HG02588 (cell line): ENCODE measurements around the gene RPL26.
"Not testable (repeated sequence)": the region's sequence is repeated elsewhere in the genome, so short reads cannot be mapped to it uniquely, and the experiment has no call there.

Experiments used
- ATAC-seq: cut with Tn5 transposase; IDR thresholded peaks from one replicate; pipeline ENCODE4 v1.9.1; 2021; ENCODE audit warnings: mild to moderate bottlenecking, moderate library complexity; ENCODE audit not compliant: unreplicated experiment

The RPL26 gene

DNA sequence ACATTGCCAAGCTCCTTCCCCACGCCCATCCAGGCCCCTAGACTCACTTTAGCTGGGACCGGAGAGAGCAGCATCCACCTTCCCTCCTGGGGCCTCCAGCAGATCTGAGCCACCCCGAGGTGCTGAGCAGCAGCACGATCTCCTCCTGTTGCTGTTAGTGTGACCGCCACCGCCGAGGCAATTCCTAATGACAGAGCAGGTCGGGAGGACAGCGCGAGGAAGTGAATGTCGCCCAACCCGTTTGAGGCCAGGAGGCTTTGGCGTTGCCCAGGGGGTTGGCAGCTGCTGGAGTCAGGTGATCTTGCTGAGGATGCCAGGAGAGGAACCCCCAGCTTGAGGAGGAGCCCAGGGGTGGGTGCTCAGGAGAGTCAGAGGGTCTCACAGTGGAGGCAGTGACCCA is 14.6 kb upstream of the RPL26 start, which contains the start of gene RNF222:
Gene RNF222, minus strand, starts transcription at position 192 of the 400 bp plus-strand sequence. CDS start 4,366 bp downstream, outside the sequence.
- no peak for ATAC-seq

- ATAC-seq: not testable (repeated sequence)
Measured at GRCh38 chr17:8394497-8394896, 11.5 kb upstream of the RPL26 start.

DNA sequence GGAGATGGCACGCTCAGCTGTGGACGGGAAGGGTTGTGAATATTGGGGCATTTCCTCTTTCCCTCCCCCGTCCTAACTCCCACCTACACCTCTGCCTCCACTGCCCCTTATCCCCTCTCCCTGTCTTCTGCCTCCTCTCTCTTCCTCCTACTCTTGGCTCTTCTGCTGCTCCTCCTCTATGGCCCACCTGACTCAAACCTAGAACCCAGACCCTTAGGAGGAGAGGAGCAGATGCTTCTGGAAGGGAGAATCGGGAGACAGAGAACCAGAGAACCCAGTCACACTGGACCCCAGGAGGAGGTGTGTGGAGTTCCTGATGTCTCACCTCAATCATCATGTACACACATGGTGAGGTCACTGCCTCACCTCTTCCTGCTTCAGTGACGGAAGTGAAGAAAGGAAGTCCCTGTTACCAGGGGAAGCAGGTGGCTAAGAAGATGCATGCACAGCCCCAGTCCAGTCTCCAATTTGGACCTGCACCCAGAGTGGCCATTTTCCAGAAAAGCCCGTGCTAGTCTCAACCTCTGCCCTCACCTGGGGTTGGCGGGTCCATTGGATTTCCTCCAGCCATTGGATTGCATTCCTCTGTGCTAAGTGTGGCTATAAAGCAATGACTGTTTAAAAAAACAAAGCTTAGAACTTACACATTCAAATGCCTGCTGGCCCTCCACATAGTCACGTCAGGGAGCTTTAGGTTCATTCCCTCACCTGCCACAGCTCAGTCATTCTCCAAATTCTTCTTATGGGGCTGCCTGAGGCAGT is 10.7 kb upstream of the RPL26 start:
- ATAC-seq: no peak

DNA sequence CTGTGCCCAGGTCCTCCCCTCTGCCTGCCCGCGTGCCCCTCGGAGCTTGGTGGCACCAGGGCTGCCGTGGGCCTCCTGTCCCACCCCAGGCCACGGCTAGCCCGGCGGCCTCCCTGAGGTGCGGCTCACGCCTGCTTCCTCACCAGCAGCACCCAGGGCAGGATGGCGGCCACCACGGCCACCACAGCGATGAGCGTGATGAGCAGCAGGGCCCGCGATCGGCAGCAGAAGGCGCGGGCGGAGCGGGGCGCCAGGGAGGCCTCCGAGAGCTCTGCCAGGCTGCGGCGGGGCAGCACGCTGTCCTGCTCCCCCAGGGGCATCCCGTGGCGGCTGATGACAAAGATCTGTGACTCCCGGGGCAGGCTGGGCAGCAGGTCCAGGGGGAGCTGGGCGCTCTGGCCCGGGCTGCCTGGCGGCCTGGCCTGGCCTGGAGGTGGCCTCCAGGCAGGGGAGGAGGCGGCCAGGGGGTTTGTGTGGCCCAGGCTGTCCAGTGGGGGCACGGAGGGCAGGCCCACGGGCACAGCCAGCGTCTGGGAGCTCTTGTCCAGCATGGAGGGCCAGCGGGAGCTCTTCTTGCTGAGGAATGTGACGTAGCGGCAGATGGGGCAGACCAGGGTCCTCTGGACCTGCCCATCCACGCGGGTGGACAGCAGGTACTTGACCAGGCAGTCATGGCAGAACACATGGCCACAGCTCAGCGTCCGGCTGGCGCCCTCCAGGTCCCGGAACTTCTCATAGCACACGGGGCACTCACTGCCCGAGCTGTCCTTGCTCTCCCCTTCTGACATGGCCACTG is 9.9 kb upstream of the RPL26 start:
- no peak for ATAC-seq

DNA sequence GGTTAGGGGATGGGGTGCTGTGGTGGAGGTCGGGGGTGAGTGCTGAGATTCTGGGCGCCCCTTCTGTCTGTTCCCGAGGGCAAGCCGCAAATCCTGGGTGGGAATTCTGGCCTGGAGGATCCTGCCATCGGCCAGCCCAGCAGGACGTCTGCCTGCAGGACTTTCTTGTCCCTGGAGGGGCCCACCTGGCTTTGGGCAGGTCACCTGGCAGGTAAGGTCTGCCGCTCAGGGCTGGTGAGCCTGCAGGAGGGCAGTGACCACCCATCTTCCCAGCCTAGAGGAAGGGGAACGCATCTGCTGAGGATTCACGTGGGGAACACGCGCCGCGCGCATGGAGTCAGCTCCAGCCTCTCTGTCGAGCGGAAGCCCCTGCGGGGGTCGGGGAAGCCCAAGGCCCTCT is 9.3 kb upstream of the RPL26 start:
- ATAC-seq: no peak

- no peak for ATAC-seq
Measured at GRCh38 chr17:8391711-8392110, 8.7 kb upstream of the RPL26 start.

- ATAC-seq: no peak
Measured at GRCh38 chr17:8387914-8388651, 5.1 kb upstream of the RPL26 start.

DNA sequence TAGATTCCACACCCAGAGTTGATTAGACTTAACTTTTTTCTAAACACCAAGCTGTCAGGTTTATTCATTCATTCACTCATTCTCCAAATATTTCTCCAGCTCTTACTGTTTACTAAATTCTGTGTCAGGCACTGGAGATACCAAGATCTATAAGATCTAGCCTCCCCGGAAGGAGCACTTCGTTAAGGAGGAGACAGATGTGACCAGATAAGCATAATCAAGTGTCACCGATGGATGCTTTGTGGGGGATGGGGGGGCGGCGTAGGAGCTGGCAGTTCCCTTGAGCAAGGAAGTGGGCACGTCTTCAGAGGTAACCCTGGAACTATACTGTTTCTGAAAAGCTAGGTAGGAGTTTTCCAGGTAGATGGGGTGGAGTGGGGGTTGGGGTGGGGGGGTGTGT is 3.8 kb upstream of the RPL26 start:
- ATAC-seq: no peak

- ATAC-seq: no peak
Measured at GRCh38 chr17:8384801-8385378, 1.9 kb upstream of the RPL26 start.

- no peak for ATAC-seq
Measured at GRCh38 chr17:8382880-8383142, 182 bp downstream of the RPL26 start.

- no peak for ATAC-seq
Measured at GRCh38 chr17:8382052-8382879, 727 bp downstream of the RPL26 start.

DNA sequence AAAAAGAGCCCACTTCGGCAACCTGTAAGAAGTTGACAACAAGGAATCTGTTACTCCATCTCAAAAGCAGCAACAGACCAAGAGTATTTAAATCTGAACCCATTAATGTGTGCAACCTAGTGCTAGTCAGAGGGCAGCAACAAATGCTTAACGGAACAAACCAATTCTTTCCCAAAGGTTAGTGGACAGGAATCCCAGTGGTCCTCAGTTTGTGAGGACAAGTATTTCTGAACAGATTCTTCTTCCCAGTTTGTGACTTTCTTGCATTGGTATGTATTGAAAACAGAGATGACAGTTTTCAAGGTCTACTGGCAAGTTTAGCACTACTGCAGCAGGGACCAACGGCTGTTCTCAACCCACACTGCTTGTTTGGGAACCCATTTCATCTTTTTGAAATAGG is 2.9 kb downstream of the RPL26 start:
- no peak for ATAC-seq

DNA sequence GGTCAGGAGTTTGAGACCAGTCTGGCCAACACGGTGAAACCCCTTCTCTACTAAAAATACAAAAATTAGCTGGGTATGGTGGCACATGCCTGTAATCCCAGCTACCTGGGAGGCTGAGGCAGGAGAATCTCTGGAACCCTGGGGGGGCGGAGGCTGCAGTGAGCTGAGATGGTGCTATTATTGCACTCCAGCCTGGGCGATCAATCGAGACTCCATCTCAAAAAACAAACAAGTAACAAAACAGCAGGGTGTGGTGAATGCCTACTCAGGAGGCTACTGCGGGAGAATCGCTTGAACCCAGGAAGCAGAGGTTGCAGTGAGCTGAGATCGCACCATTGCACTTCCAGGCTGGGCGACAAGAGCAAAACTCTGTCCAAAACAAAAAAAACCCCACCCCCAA is 4.9 kb downstream of the RPL26 start:
- not testable (repeated sequence) for ATAC-seq

DNA sequence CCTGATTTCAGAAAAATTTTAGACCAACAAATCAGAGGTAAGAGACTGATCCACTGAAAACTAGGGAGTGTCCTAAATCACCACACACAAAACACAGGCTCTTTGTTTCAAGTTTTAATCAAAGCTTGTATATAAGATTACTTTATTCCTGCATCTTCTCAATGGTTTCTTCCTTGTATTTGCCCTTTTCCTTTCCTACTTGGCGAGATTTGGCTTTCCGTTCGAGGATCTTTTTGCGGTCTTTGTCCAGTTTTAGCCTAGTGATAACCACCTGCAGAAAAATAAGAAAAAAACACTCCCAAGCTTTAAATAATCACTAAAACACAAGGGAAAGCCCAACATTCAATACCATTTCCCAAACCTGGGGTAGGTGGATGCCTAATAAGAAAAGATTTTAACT is 5.6 kb downstream of the RPL26 start:
- ATAC-seq: no peak

DNA sequence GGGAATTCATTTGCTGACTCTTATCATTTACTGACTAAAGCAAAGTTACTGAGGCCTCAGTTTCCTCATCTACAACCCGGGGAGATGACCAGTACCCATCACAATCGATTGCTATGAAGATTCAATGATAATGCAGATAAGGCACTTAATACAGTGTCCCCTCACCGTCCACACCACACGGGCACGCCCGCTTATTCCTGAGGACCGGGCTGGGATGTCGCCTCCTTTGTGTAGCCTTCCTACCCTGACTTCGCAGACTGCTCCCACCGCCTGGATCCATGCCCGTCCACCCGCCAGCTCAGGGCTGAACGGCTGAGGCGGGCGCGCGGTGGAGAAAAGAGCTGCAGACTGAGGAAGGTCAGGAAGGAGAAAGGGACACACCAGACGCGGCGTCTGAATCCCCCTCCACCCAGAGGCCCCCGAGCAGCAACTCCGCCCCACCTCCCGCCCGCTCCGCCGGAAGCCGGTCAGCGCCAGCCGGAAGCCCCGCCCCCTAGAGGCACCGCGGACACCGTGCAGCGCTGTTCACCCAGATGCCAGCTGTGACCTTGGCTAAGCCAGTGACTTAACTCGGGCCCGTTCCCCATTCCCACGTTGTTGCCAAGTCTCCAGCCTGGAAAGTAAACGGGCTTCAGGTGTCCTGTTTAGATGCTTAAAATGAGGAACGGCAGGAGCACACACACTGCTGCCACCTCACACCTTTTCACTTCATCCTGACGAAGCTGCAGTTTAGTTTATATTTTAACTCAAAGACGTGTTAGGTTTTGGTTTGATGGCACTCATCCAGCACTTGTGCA is 6.5 kb downstream of the RPL26 start, which contains the start of gene KRABD2:
Gene KRABD2, minus strand, starts transcription at position 434 of the 797 bp plus-strand sequence.
- ATAC-seq: peak; percentile 89

GRCh38 chr17:8375738-8376259 is 7.2 kb downstream of the RPL26 start:
- ATAC-seq: no peak

DNA sequence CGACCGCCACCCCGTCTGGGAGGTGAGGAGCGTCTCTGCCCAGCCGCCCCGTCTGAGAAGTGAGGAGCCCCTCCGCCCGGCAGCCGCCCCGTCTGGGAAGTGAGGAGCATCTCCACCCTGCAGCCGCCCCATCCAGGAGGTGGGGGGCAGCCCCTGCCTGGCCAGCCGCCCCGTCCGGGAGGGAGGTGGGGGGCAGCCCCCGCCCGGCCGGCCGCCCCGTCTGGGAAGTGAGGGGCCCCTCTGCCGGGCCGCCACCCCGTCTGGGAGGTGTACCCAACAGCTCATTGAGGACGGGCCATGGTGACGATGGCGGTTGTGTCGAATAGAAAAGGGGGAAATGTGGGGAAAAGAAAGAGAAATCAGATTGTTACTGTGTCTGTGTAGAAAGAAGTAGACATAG is 9.1 kb downstream of the RPL26 start:
- ATAC-seq: not testable (repeated sequence)

DNA sequence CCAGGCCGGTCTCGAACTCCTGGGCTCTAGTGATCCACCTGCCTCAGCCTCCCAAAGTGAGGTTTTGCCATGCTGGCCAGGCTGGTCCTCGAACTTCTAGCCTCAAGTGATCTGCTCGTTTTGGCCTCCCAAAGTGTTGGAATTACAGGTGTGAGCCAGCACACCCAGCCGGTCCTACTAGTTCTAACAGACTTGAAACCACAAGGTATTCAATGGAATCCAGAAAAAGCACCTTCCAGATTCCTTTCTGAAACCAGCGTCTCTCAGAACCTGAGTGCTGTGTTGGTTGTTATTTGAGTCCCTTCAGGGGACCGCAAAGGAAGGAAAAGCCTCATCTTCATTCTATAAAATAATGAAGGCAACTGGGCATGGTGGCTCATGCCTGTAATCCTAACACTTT is 10.6 kb downstream of the RPL26 start:
- ATAC-seq: no peak

DNA sequence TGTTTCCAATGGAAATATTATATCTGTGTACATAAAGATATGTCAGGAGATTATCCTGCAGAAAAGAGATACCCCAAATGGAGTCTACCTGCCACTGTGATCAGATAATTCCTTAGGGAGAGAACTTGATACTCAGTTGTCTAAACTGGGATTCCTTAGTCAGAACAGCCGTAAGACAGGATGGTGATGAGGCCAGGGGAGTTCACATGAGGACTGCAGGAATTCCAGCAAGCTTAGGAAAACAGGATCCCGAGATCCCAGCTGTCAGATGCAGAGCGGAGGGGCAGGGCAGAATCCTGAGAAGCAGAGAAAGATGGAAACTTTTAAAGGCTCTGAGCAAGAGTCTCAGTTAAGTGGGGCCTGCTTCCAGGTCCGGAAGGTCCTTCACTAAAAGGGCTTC is 11.2 kb downstream of the RPL26 start:
- no peak for ATAC-seq
